Glutamatergic neuron (in vitro differentiated cells): Measurements from ENCODE around the gene ATL1. TPM values are rescaled to one million over a fixed set of nuclear protein-coding genes. Genes with fewer than 3 reads are reported as not detected.
"Not testable (repeated sequence)": the region's sequence is repeated elsewhere in the genome, so short reads cannot be mapped to it uniquely, and the experiment has no call there.

Experiments
- DNase-seq: peaks from one replicate; pipeline ENCODE4 v3.0.0; 2022
- H3K27ac Mint-ChIP-seq: one replicate; pipeline ENCODE4 v1.8.0; 2020; ENCODE audit warnings: mild to moderate bottlenecking, mixed read lengths, inconsistent platforms; ENCODE audit not compliant: unreplicated experiment
- H3K27me3 Mint-ChIP-seq: one replicate; pipeline ENCODE4 v1.8.0; 2020; ENCODE audit warnings: mild to moderate bottlenecking, moderate library complexity, mixed read lengths, inconsistent platforms; ENCODE audit not compliant: unreplicated experiment
- H3K36me3 Mint-ChIP-seq: one replicate; pipeline ENCODE4 v1.8.0; 2020; ENCODE audit warnings: mild to moderate bottlenecking, mixed read lengths, inconsistent platforms; ENCODE audit not compliant: unreplicated experiment
- H3K4me1 Mint-ChIP-seq: one replicate; pipeline ENCODE4 v1.8.0; 2020; ENCODE audit warnings: mild to moderate bottlenecking, low read depth, mixed read lengths, inconsistent platforms; ENCODE audit not compliant: unreplicated experiment
- H3K4me3 Mint-ChIP-seq: one replicate; pipeline ENCODE4 v1.8.0; 2020; ENCODE audit warnings: mild to moderate bottlenecking, mixed read lengths, inconsistent platforms; ENCODE audit not compliant: unreplicated experiment
- H3K9me3 Mint-ChIP-seq: one replicate; pipeline ENCODE4 v1.8.0; 2020; ENCODE audit warnings: mild to moderate bottlenecking, moderate library complexity, mixed read lengths, inconsistent platforms; ENCODE audit not compliant: unreplicated experiment
- total RNA-seq: library from RNA; stranded (reverse); fragmentation: NEBNext Ultra II Directional; extraction: Animal tissue kit (Norgen Biotek cat#: 25700); gene quantifications from one replicate; pipeline ENCODE4 v1.2.1, GENCODE V29; 2021; ENCODE audit not compliant: unreplicated experiment
- TF ChIP-seq, protein P1 (sequence below): fragments of 200-600 bp; sonication (generic); IDR thresholded peaks from one replicate; pipeline ENCODE4 v1.5.0; 2021; ENCODE audit not compliant: partially characterized antibody, unreplicated experiment

Gene ATL1
- total RNA-seq, 1 donor from 2014 or later = 44.0 TPM

DNA sequence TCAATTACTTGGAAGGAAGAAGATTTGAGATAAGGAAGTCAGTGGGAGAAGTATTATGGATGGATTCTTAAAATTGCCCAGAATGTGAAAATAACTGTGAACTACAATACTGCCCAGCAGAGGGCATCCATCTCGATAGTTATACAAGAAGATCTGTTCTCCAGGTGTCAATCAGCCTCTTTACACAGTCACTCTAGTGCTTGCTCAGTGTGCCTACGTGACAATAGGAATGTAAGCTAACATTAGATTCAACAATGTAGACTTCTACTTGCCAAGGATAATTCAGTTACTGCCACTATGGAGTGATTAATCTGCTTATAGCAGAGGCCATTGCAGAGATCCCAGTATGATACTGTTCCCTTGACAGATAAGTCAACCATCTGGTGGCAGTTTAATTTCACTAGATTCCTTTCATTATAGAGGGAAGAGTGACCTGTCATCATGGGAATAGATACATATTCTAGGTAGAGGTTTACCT lies 17.0 kb upstream of the ATL1 start:
- no peaks in the 10 kb centered on the region for H3K4me1 Mint-ChIP-seq
- TF ChIP-seq, protein P1, sequence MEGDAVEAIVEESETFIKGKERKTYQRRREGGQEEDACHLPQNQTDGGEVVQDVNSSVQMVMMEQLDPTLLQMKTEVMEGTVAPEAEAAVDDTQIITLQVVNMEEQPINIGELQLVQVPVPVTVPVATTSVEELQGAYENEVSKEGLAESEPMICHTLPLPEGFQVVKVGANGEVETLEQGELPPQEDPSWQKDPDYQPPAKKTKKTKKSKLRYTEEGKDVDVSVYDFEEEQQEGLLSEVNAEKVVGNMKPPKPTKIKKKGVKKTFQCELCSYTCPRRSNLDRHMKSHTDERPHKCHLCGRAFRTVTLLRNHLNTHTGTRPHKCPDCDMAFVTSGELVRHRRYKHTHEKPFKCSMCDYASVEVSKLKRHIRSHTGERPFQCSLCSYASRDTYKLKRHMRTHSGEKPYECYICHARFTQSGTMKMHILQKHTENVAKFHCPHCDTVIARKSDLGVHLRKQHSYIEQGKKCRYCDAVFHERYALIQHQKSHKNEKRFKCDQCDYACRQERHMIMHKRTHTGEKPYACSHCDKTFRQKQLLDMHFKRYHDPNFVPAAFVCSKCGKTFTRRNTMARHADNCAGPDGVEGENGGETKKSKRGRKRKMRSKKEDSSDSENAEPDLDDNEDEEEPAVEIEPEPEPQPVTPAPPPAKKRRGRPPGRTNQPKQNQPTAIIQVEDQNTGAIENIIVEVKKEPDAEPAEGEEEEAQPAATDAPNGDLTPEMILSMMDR = peak; percentile 66
- H3K27ac Mint-ChIP-seq = no peak overlapping the region
- peaks cover 4% of the 10 kb centered on the region for H3K36me3 Mint-ChIP-seq
- peaks cover 5% of the 10 kb centered on the region for H3K27me3 Mint-ChIP-seq
- H3K9me3 Mint-ChIP-seq = peaks cover 2% of the 10 kb centered on the region
- H3K4me3 Mint-ChIP-seq = no peak overlapping the region
- DNase-seq = no peak

DNA sequence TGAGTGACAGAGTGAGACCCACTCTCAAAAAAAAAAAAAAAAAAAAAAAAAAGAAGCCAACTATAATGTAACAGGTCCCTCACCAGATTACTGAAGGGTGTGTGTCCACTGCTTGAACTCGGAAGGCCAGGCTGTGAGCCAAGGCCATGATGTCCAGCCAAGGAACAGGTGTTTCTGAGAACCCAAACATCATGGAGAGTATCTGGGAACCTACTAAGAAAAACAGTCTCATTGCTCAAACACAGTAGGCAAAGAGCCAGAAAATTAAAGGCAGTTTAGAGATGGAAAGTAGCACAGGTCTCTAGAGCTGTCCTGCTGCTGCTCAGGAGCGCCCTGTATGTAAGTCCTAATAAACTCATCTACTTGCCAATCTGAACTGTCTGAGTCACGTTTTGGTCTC lies 15.0 kb upstream of the ATL1 start:
- H3K27ac Mint-ChIP-seq = no peak overlapping the region
- no peak overlapping the region for H3K4me3 Mint-ChIP-seq
- no peaks in the 10 kb centered on the region for H3K36me3 Mint-ChIP-seq
- DNase-seq = no peak
- H3K4me1 Mint-ChIP-seq = no peaks in the 10 kb centered on the region
- H3K27me3 Mint-ChIP-seq = peaks cover 3% of the 10 kb centered on the region
- no peaks in the 10 kb centered on the region for H3K9me3 Mint-ChIP-seq
- TF ChIP-seq, protein P1 = no peak

DNA sequence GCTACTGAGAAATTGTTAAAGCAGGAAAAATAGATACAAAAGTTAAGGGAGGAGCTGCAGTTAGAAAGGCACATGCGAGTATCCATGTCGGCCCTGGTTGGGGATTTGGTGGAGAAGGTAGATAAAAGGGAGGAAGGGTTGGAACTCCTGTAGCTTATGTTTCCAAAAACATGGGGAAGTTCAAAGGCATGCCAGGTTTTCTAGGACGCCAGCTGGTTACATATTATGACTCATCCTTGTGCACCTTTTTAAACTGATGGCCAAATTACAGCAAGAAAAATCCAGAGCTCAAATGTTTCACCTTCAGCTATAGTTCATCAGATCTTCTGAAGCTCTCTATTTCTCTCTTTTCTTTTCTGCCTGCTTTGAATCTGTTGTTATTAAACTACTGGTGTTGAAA lies 14.3 kb upstream of the ATL1 start:
- TF ChIP-seq, protein P1 = no peak
- Mint-ChIP-seq H3K27me3 (peaks cover 3% of the 10 kb centered on the region), H3K27ac (no peak overlapping the region), H3K9me3 (no peaks in the 10 kb centered on the region), H3K4me3 (no peak overlapping the region), H3K36me3 (no peaks in the 10 kb centered on the region), H3K4me1 (no peaks in the 10 kb centered on the region)
- no peak for DNase-seq

DNA sequence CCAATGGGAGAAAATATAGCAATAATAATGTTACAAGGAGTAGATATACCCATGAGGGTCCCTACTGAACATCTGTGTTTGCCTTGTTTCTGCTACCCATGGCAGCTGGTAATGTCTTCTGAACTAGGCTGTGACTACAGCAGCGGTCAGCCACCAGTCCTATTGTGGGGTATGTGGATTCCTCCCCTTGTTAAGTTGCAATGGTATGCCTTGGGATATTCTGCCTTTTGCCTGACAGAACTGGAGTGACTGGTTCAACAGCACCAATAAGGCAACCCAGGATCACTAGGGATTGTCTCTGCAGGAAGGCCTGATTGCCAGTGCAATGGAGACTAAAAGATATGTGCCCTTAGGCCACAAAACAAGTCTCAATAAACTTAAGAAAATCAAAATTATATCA lies 9.7 kb upstream of the ATL1 start:
- H3K36me3 Mint-ChIP-seq = no peaks in the 10 kb centered on the region
- no peak overlapping the region for H3K4me3 Mint-ChIP-seq
- no peaks in the 10 kb centered on the region for H3K9me3 Mint-ChIP-seq
- no peak overlapping the region for H3K27ac Mint-ChIP-seq
- no peaks in the 10 kb centered on the region for H3K4me1 Mint-ChIP-seq
- peaks cover 2% of the 10 kb centered on the region for H3K27me3 Mint-ChIP-seq
- no peak for DNase-seq
- TF ChIP-seq, protein P1 = no peak

DNA sequence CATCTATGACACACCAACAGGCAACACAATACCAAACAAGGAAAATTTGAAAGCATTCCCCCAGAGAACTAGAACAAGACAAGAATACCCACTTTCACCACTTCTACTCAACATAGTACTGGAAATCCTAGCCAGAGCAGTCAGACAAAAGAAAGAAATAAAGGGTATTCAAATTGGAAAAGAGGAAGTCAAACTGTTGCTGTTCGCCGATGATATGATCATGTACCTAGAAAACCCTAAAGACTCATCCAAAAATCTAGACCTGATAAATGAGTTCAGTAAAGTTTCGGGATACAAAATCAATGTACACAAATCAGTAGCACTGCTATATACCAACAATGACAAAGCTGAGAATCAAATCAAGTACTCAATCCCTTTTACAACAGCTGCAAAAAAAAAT lies 8.1 kb upstream of the ATL1 start:
- Mint-ChIP-seq H3K9me3 (no peaks in the 10 kb centered on the region), H3K36me3 (no peaks in the 10 kb centered on the region), H3K4me1 (no peaks in the 10 kb centered on the region), H3K27ac (no peak overlapping the region), H3K27me3 (no peaks in the 10 kb centered on the region), H3K4me3 (no peak overlapping the region)
- no peak for DNase-seq
- TF ChIP-seq, protein P1 = no peak

DNA sequence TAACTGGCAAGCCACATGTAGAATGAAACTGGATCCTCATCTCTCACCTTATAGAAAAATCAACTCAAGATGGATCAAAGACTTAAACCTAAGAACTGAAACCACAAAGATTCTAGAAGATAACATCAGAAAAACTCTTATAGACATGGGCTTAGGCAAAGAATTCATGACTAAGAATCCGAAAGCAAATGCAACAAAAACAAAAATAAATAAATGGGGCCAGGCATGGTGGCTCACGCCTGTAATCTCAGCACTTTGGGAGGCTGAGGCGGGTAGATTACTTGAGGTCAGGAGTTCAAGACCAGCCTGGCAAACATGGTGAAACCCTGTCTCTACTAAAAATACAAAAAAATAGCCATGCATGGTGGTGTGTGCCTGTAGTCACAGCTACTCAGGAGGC lies 7.1 kb upstream of the ATL1 start:
- not testable (repeated sequence) for DNase-seq, H3K9me3 Mint-ChIP-seq, H3K4me3 Mint-ChIP-seq, H3K27ac Mint-ChIP-seq, H3K27me3 Mint-ChIP-seq, H3K36me3 Mint-ChIP-seq, H3K4me1 Mint-ChIP-seq
